ENCODE results near the gene TMEM200C.

The TMEM200C gene

GRCh38 chr18:5892823-5893431 is 2.4 kb downstream of the TMEM200C start:
- ATAC-seq = no peak
- TF ChIP-seq RARB (CRISPR knock-in tag; IDR thresholded peaks at IDR 0.05) (no peak), ZFP3 (CRISPR knock-in tag; IDR thresholded peaks at IDR 0.05) (no peak), PATZ1 (CRISPR knock-in tag; IDR thresholded peaks at IDR 0.05; ENCODE audit: borderline replicate concordance) (no peak), SNAI2 (CRISPR knock-in tag; IDR thresholded peaks at IDR 0.05) (no peak)
- TF ChIP-seq, protein P1, sequence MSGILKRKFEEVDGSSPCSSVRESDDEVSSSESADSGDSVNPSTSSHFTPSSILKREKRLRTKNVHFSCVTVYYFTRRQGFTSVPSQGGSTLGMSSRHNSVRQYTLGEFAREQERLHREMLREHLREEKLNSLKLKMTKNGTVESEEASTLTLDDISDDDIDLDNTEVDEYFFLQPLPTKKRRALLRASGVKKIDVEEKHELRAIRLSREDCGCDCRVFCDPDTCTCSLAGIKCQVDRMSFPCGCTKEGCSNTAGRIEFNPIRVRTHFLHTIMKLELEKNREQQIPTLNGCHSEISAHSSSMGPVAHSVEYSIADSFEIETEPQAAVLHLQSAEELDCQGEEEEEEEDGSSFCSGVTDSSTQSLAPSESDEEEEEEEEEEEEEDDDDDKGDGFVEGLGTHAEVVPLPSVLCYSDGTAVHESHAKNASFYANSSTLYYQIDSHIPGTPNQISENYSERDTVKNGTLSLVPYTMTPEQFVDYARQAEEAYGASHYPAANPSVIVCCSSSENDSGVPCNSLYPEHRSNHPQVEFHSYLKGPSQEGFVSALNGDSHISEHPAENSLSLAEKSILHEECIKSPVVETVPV (CRISPR knock-in tag; IDR thresholded peaks at IDR 0.05) = no peak

DNA sequence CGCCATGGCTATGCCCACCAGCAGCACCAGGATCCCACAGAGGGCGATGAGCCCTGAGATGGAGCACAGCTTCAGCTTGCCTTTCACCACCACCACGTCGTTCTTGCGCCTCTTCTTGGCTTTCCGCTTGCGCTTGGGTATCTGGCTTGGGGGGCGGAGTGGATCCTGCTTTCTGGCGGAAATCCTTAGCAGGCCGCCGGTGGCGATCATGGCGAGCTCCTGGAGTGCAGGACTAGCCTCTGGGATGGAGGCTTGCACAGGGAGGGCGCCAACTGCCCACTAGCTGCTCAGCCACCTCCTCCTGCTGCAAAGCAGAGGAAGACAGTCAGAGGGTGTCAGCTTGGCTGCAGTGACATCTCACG is 3.5 kb downstream of the TMEM200C start:
- TF ChIP-seq RARB (CRISPR knock-in tag; IDR thresholded peaks at IDR 0.05) (no peak), ISL1 (CRISPR knock-in tag; IDR thresholded peaks at IDR 0.05) (no peak), BACH2 (CRISPR knock-in tag; IDR thresholded peaks at IDR 0.05; ENCODE audit: borderline replicate concordance) (no peak), ZFP30 (CRISPR knock-in tag; IDR thresholded peaks at IDR 0.05) (no peak), CSDC2 (CRISPR knock-in tag; IDR thresholded peaks at IDR 0.05) (no peak), ESRRG (CRISPR knock-in tag; IDR thresholded peaks at IDR 0.05) (no peak), ZNF70 (CRISPR knock-in tag; IDR thresholded peaks at IDR 0.05) (no peak), TSHZ2 (CRISPR knock-in tag; IDR thresholded peaks at IDR 0.05) (no peak), GLIS3 (CRISPR knock-in tag; IDR thresholded peaks at IDR 0.05) (no peak), ZNF565 (CRISPR knock-in tag; conservative IDR thresholded peaks at IDR 0.05; ENCODE audit: low read depth) (no peak), ZC3H10 (CRISPR knock-in tag; IDR thresholded peaks at IDR 0.05) (no peak), ZNF8 (CRISPR knock-in tag; IDR thresholded peaks at IDR 0.05) (no peak), POU6F1 (CRISPR knock-in tag; IDR thresholded peaks at IDR 0.05; ENCODE audit: borderline replicate concordance, low read depth) (no peak)
- TF ChIP-seq, protein P2, sequence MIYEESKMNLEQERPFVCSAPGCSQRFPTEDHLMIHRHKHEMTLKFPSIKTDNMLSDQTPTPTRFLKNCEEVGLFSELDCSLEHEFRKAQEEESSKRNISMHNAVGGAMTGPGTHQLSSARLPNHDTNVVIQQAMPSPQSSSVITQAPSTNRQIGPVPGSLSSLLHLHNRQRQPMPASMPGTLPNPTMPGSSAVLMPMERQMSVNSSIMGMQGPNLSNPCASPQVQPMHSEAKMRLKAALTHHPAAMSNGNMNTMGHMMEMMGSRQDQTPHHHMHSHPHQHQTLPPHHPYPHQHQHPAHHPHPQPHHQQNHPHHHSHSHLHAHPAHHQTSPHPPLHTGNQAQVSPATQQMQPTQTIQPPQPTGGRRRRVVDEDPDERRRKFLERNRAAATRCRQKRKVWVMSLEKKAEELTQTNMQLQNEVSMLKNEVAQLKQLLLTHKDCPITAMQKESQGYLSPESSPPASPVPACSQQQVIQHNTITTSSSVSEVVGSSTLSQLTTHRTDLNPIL (CRISPR knock-in tag; IDR thresholded peaks at IDR 0.05; ENCODE audit: low read depth) = no peak
- TF ChIP-seq, protein P1 (CRISPR knock-in tag; IDR thresholded peaks at IDR 0.05) = no peak

GRCh38 chr18:5891184-5891853 is 4.0 kb downstream of the TMEM200C start:
- no peak for ATAC-seq
- TF ChIP-seq BACH2 (CRISPR knock-in tag; IDR thresholded peaks at IDR 0.05; ENCODE audit: borderline replicate concordance) (no peak), PPARA (CRISPR knock-in tag; IDR thresholded peaks at IDR 0.05; ENCODE audit: borderline replicate concordance) (no peak), GLIS3 (CRISPR knock-in tag; IDR thresholded peaks at IDR 0.05) (no peak), TSHZ2 (CRISPR knock-in tag; IDR thresholded peaks at IDR 0.05) (no peak), ZFP3 (CRISPR knock-in tag; IDR thresholded peaks at IDR 0.05) (no peak), ZNF8 (CRISPR knock-in tag; IDR thresholded peaks at IDR 0.05) (no peak), ZNF565 (CRISPR knock-in tag; conservative IDR thresholded peaks at IDR 0.05; ENCODE audit: low read depth) (no peak), ZFP30 (CRISPR knock-in tag; IDR thresholded peaks at IDR 0.05) (no peak)

More for the DNA sequence above, 3.5 kb downstream of the TMEM200C start:
- no peak for ATAC-seq
